Astrocyte of the spinal cord (primary cell): ENCODE measurements around the gene THEMIS.
"Not testable (repeated sequence)": the region's sequence is repeated elsewhere in the genome, so short reads cannot be mapped to it uniquely, and the experiment has no call there.

Experiments
- DNase-seq: peaks from one replicate; pipeline ENCODE4 v3.0.0; 2011; ENCODE audit warnings: low read depth, low spot score
- H3K4me3 ChIP-seq: 2 replicates; pipeline ENCODE4 v1.5.1; 2011; ENCODE audit warnings: low read depth, mild to moderate bottlenecking, low read length, moderate library complexity
- CTCF ChIP-seq: IDR thresholded peaks from 2 replicates; pipeline ENCODE4 v1.5.1; 2012; ENCODE audit warnings: low read depth, mild to moderate bottlenecking, low read length, inconsistent platforms
- in situ Hi-C: cut with HindIII; loops from 2 replicates; pipeline ENCODE4 v1.10.0; 2017; ENCODE audit warnings: low sequenced_read_pairs

The THEMIS gene

GRCh38 chr6:127791779-127792528 lies 108.9 kb downstream of the THEMIS start:
- in situ Hi-C loops = no loop called here
- no peak for TF ChIP-seq CTCF
- H3K4me3 ChIP-seq = no peak overlapping the region
- no peak for DNase-seq

GRCh38 chr6:127790571-127790970 lies 110.3 kb downstream of the THEMIS start:
- no peak overlapping the region for H3K4me3 ChIP-seq
- in situ Hi-C loops = no loop called here
- TF ChIP-seq CTCF = no peak
- DNase-seq = no peak

- no peak overlapping the region for H3K4me3 ChIP-seq
- in situ Hi-C loops = no loop called here
- no peak for TF ChIP-seq CTCF
- no peak for DNase-seq
These were observed 114.7 kb downstream of the THEMIS start for GRCh38 chr6:127786109-127786508.

GRCh38 chr6:127784468-127784867 lies 116.4 kb downstream of the THEMIS start:
- no peak for DNase-seq
- H3K4me3 ChIP-seq = no peak overlapping the region
- in situ Hi-C loops = no loop called here
- TF ChIP-seq CTCF = no peak

- DNase-seq, in situ Hi-C loops, H3K4me3 ChIP-seq: not testable (repeated sequence)
These were observed 119.1 kb downstream of the THEMIS start for GRCh38 chr6:127781636-127782272.

- in situ Hi-C loops = no loop called here
- no peak overlapping the region for H3K4me3 ChIP-seq
- TF ChIP-seq CTCF = no peak
- no peak for DNase-seq
These were observed 124.5 kb downstream of the THEMIS start for GRCh38 chr6:127776320-127776719.

- in situ Hi-C loops = no loop called here
- H3K4me3 ChIP-seq = no peak overlapping the region
- DNase-seq = no peak
- TF ChIP-seq CTCF = no peak
These were observed 125.5 kb downstream of the THEMIS start for GRCh38 chr6:127775371-127775770.
